Tibial nerve (tissue), 4 donors: ENCODE data around the gene ALOX5AP.

Experiments
- CTCF ChIP-seq, 5 experiments: fragments of 200-600 bp in 3 of 5; fragments of 450-650 bp in 2 of 5; sonication (generic) in 3 of 5; IDR thresholded peaks; one replicate each; pipeline ENCODE4 v1.5.1; 2016 to 2019; ENCODE audit warnings: antibody characterized with exemption in 5 of 5, mild to moderate bottlenecking in 3 of 5, moderate library complexity in 2 of 5
- EP300 ChIP-seq, 2 donors: sonication (generic); formaldehyde crosslinking; IDR thresholded peaks; one replicate each; pipeline ENCODE4 v1.6.1; 2017; ENCODE audit warnings: antibody characterized with exemption in 2 of 2, mild to moderate bottlenecking in 1 of 2
- POLR2A ChIP-seq, 2 donors: fragments of 450-650 bp; IDR thresholded peaks; one replicate each; pipeline ENCODE4 v1.6.1; 2017; ENCODE audit warnings: antibody characterized with exemption in 2 of 2, mild to moderate bottlenecking in 2 of 2, moderate library complexity in 2 of 2

GRCh38 chr13:30797847-30798535, 62.6 kb downstream of the ALOX5AP start:
- TF ChIP-seq CTCF (IDR thresholded peaks at IDR 0.05), result no peak
- no peak for TF ChIP-seq POLR2A (IDR thresholded peaks at IDR 0.05)
- no peak for TF ChIP-seq EP300 (IDR thresholded peaks at IDR 0.05)
